Stimulated activated CD8-positive, alpha-beta memory T cell treated with anti-CD3 and anti-CD28 coated beads, Interleukin-7, amount 100 ng/mL, for 1 hour (primary cell): ENCODE results near the gene IFT88.

Experiments
- DNase-seq, 2 donors: peaks; one replicate each; pipeline ENCODE4 v3.0.0-alpha.2; 2020; ENCODE audit warnings: low read depth in 2 of 2

IFT88 gene

GRCh38 chr13:20565115-20565736, 1.7 kb upstream of the IFT88 start:
- no peak for DNase-seq

DNA sequence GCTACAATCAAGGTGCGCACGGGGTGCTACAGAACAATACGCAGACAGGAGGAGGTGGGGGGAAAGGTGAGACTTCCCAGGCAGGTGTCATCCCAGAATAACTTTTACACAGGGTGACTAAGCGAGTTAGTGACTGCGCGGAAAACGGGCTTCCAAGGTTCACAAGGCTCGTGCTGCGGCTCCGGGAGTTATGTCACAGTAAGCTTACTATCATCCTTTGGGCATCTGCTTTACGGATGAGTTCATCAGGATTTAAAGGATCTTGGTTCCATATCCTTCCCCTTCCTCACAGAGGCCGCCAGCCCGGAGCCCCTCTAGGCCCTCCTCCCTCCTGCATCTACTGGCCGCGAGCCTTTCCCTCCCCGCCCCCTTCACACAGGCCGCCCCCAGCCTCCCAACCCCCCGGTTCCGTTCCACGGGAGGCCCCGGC, 474 bp upstream of the IFT88 start:
- DNase-seq = no peak

DNA sequence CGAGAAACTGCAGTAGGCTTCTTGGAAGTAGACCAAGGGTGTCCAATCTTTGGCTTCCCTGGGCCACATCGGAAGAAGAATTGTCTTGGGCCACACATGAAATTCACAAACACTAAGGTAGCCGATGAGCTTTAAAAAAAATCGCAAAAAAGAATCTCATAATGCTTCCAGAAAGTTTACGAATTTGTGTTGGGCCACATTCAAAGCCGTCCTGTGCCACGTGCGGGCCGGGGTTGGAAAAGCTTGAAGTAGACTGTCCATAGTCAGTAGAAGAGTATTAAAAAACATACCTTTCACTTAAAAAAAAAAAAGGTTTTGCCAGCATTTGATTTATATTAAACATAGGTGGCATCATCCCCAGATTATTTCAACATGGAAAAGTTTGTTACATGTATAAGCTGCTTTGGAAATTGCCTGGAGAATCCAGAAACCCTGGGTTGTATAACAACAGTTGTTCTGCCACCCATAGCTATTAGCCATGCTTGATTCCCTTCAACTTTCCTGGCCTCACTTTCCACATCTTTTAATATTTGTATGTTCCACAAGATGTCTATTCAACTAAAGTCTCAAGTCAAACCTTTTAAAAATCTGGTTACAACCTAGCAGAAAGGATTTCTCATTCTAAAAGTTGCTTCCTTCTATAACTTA, 1.0 kb downstream of the IFT88 start:
- DNase-seq = no peak

DNA sequence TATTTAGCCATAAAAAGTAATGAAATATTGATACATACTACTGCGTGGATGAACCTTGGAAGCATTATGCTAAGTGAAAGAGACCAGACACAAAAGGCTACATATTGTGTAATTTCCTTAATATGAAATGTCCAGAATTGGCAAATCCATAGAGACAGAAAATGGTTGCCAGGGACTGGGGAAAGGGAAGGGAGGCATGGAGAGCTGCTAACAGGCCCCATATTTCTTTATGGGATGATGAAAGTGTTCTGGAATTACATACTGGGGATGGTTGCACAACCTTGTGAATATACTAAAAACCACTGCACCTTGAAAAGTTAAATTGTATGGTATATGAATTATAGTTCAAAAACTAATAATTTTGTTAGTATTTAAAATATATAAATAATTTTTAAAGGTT, 3.6 kb downstream of the IFT88 start:
- DNase-seq = no peak

DNA sequence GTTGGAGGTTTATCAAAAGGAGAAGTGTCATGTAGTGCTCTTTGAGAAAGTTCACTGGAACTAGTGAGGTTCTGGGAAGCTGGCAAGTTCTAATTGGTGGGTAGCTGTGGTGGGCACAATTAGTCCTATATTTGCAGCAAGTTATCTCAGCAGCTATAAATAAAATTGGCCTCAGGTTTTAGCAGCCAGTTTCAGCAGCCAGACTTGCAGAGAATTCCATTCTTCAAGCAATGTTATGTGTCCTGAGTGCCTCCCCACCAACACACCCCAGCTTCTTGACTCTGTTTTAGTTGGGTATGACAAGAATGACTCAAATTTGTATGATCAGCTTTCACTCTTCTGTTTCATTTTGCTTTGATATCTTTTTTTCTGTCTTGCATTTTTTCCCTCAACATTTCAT, 4.7 kb downstream of the IFT88 start:
- no peak for DNase-seq

DNA sequence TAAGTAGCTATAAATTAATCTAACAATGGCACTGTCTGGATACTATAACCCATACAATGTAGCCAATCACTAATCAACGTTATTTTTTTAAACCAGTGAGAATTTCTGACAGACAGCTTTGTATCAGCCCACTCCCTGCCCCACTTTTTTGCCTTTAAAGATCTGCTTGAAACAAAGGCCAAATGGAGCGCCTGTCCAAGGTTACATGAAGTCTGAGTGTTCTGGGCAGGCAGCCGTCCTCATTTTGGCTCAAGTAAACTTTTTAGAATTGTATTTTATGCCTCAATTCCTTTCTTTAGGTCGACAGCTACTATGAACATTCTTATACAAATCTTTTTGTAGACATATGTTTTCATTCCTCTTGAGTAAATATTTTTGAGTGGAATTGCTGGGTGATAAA, 6.2 kb downstream of the IFT88 start:
- no peak for DNase-seq

- DNase-seq = no peak
These were observed 6.7 kb downstream of the IFT88 start for GRCh38 chr13:20573636-20574035.

DNA sequence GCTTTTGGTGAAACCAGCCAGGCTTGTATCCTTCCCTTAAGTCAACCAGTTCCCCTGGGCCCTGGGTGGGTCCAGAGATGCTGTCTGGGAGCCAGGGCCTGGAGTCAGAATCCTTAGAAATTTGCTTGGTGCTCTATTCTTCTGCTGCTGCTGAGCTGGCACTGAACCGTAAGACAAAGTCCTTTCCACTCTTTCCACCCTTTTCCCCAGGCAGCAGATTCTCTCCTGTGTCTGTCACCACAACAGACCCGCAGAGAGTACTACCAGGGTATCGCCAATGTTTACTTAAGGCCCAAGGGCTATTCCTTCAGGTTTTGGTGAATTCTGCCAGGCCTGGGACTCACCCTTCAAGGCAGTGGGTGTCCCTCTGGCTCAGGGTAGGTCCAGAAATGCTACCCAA, 12.2 kb downstream of the IFT88 start:
- DNase-seq = no peak

- DNase-seq = no peak
These were observed 13.3 kb downstream of the IFT88 start for GRCh38 chr13:20580257-20580656.

- no peak for DNase-seq
These were observed 15.1 kb downstream of the IFT88 start for GRCh38 chr13:20582026-20582425.

- no peak for DNase-seq
These were observed 16.9 kb downstream of the IFT88 start for GRCh38 chr13:20583803-20584293.

- DNase-seq = no peak
These were observed 18.4 kb downstream of the IFT88 start for GRCh38 chr13:20585371-20585770.

GRCh38 chr13:20588529-20589110, 21.7 kb downstream of the IFT88 start:
- DNase-seq = no peak

- DNase-seq = no peak
These were observed 23.6 kb downstream of the IFT88 start for GRCh38 chr13:20590561-20590960.

GRCh38 chr13:20592606-20593005, 25.6 kb downstream of the IFT88 start:
- DNase-seq = no peak

DNA sequence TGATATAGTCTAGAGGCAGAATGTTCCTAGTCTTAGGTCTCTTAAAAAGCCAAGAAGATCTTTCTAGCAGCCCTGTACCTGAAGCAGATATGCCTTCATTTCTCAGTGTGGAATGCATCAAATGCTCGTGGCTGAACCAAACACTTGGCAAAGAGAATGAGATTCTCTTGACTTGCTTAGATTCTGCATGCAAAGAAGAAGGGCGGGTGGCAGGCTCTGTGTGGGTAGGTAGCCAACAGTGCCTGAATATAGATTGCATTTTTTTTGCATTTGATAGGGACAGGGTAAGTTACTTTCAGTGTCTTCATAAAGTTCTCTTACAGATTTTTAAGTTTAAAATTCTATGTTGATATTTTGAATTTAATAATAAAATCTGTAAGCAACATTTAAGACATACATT, 27.3 kb downstream of the IFT88 start:
- DNase-seq = no peak

DNA sequence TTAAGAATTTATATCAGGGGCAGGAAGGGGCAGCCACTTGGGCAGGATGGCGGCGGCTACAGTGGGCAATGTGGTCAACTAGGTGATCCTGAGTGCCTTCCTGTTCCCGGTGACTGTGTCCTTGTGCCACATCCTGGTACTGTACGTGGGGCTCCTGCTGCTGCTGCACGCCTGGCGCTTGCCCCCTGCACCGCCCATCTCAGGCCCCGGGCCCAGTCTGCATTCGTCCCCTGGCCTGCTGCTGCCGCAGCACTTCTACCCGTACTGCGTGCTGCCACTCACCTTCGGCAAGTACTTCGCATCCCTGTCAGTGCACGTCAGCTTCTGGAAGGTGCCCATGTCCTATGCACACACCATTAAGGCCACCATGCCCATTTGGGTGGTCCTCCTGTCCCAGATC, 40.1 kb downstream of the IFT88 start:
- no peak for DNase-seq

DNA sequence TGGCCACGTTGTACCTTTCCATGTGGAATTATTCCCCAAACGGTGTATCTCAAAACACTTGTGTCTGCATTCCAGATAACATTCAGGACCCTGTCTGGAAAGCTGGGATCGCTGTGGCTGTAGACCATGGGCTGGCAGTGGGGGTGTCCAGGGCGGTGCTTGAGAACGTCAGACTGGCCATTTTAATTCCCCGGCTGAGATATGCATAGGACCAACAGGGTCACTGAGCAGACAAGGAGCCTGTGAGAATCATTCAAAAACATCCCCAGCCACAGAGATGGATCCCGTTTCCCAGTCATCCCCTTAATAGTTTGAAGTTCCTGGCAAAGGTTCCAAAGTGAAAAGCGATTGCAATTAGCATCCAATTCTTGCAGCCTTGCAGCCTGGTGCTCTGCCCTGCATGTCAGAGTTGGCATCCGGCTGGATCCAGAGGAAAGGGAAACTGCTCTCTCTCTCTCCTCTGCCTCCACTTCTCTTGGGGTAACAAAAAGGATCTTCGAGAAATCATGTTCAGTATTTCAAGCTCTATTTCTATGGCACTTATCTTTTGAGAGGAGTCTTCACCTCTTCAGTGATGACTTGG, 41.6 kb downstream of the IFT88 start:
- no peak for DNase-seq

DNA sequence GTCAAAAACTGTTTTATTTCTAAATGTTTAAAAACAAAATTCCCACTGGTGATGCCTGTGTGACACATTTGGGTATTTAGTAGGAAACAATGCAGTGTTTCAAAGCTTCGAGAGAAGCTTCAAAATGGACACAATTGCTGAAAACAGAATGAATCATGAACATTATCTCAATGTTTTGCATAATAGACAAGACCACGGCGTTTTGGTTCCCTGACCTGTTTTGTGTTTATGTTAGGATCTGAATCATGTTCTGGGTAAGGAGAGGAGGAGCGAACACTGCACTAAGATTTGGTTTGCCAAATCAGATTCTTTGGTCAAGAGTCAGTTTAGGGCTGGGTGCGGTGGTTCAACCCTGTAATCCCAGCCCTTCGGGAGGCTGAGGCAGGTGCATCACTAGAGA, 42.2 kb downstream of the IFT88 start:
- no peak for DNase-seq

DNA sequence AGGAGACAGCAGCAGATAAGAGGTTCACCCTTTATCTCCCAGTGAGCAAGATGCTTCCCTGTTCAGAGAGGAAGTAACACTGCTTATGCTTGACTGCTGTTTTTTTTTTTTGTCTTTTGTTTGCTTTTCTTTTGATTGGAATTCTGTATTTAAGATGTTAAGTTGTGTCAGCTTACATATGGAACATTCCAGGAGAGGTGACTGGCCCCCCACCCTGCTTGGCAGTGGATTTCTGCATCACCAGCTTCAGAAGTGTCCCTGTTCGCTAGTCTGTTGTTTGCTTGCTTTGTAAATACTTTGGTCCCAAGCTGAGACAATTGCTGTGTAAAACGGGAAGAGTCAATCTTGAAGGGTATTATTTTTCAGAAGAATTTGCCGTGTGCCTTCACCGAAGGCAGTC, 43.0 kb downstream of the IFT88 start:
- DNase-seq = no peak

GRCh38 chr13:20616059-20616797, 49.3 kb downstream of the IFT88 start:
- DNase-seq = no peak

- DNase-seq = no peak
These were observed 56.0 kb downstream of the IFT88 start for GRCh38 chr13:20623000-20623399.
